GM19025 (cell line): Measurements from ENCODE around the gene TLCD1.

Experiments
- ATAC-seq: cut with Tn5 transposase; IDR thresholded peaks from one replicate; pipeline ENCODE4 v1.9.1; 2021; ENCODE audit warnings: mild to moderate bottlenecking, low read depth, moderate library complexity; ENCODE audit not compliant: unreplicated experiment

Gene TLCD1

DNA sequence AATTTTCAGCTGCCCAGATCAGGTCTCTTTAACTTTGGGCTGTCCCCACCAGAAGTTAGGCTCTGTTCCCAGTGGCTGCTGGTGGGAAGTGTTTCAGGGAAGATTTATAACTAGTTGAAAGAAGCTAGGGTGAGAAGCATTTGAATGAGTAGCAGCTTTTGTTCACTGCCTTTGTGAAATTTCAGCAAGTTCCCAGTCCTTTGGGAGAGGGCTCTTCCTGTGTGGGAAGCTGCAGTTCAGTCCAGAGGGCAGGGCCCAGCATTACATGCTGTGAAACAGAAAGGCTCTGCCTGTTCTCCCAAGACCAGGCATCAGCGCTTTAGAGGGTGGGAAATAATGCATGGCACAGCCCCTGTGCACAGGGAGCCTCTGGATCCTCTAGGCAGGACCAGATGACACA, 32.2 kb downstream of the TLCD1 start:
- no peak for ATAC-seq

DNA sequence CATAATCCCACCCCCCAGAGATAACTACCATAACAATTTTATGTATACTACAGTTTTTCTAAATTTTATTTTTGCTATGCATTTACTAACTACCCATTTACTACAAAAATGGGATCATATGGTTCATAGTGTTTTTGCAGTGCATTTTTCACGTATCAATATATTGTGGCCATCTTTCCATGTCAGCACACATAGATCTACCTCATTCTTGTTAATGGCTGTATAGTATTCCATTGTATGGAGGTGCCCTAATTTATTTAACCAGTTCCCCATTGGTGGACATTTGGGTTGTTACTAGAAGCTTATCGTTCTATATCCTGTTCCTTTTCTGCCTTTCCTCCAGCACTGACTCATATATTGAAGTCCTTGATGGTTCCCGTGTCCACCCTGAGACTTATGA, 37.0 kb downstream of the TLCD1 start:
- no peak for ATAC-seq

DNA sequence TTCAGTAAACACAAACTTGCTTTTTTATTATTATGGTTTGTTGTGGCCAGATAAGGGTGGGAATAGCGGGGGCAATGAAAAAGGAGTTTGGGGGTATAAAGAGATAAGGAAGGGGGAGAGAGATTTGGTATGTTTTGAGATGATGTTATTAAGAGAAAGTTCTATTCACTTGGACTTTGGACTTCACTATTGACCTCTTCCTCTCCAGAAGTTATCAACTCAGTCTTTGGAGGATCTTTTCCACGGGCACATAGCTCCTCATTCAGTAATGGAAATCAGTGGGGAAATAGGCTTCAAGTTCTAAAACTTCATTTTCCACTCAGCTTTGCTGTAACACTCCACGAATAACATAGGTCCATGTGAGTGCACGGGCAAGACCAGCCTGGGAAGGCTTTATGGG, 37.6 kb downstream of the TLCD1 start:
- no peak for ATAC-seq

DNA sequence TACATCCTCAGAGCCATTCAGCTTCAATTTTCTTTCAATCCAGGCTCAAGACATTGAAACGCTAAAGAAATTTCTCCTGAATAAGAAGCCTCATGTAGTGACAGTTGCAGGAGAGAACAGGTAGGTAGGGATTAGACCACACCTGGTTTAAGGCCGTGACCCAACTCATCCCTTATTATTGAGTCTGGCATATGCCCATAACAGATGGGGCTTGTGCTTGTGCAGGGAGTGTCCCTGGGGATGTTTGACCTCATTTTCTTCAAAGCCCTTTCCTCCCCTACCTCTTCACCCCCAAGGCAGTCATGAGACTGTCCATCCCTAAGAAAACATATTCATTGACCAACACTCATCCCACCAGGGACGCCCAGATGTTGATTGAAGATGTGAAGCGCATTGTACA, 39.7 kb downstream of the TLCD1 start:
- no peak for ATAC-seq

DNA sequence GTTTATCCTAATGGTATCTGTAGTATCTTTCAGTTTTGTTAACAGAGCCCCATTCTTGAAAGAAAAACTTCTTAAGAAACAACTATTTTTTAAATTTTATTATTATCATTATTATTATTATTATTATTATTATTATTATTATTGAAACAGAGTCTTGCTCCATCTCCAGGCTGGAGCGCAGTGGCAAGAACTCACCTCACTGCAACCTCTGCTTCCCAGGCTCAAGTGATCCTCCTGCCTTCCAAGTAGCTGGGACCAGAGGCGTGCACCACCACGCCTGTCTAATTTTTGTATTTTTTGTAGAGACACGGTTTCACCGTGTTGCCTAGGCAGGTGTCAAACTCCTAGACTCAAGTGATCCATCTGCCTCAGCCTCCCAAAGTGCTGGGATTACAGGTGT, 40.7 kb downstream of the TLCD1 start:
- ATAC-seq, result no peak

DNA sequence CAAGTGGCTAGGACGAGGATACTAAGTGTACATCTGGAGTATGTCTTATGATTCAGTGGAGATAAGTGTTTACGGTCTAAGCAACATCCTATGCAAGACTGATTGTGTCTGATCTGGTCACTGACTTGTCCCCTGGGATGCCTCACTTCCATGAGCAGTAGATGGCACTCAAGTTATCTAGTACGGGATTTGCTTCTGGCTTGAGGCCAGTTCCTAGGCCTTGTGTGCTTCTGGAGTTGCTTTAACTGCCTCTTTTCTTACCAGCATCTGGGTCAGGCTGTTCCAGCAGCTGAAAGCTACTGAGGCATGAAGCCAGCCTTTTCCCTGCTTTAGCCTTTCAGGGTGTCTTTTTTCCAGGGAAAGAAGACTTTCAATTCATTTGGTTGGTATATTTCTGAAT, 41.1 kb downstream of the TLCD1 start:
- ATAC-seq, result no peak

DNA sequence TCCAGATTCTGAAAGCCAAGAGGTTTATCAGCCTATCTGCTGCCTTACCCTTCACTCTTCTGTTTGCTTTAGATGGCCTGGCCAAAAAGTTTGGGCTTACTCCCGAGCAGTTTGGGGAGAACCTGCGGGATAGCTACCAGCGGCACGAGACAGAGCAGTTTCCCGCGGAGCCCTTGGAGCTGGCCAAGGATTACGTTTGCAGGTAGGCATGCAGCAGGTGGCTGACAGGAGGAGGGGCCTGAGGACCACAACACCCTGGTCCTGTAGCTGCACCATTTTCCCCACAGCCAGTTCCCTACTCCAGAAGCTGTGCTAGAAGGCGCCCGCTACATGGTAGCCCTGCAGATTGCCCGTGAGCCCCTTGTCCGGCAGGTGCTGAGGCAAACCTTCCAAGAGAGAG, 43.4 kb downstream of the TLCD1 start:
- ATAC-seq, result no peak

DNA sequence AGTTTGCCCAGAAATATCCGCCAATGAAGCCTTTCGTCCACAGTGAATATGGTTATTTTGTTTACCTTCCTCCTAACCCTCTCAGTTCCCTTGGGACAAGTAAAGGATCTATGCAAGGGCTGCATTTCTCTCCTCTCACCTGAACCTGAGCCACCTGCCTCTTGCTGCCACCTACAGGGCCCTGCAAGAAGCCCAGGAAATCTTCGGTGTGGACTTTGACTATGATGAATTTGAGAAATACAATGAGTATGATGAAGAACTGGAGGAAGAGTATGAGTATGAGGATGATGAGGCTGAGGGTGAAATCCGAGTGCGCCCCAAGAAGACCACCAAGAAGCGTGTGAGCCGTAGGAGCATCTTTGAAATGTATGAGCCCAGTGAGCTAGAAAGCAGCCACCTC, 50.1 kb downstream of the TLCD1 start:
- no peak for ATAC-seq

DNA sequence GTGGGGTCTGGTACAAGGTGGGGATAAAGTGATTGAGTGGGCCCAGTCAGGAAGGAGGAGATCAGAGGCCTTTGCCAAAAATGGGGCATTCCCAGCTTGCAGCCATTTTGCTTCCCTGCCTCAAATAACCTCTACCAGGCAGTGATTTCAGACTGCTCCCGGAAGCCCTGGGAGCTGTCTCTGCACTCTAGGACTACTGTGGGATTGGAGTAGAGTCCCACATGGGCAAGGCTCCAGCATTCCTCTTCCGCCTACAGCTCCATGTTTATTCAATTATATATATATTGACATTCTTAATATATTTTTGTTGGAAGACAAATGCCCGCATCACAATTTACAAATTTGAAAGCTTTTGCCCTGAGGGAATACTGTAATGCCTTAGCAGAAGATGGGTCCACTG, 50.5 kb downstream of the TLCD1 start:
- no peak for ATAC-seq
